HepG2 (cell line): ENCODE measurements around the gene SCAPER. TPM values are rescaled to one million over a fixed set of nuclear protein-coding genes. Genes with fewer than 3 reads are reported as not detected.
A peak's percentile ranks its signal among the peaks of the same experiment; 100 is the strongest.

Source experiments
- ARID2 ChIP-seq: sonication (generic); formaldehyde crosslinking; IDR thresholded peaks from 2 replicates; pipeline ENCODE4 v1.8.1; 2022; ENCODE audit warnings: mild to moderate bottlenecking, missing genetic modification reagents, borderline replicate concordance
- ETS1 ChIP-seq: sonication (generic); formaldehyde crosslinking; IDR thresholded peaks from 2 replicates; pipeline ENCODE4 v1.4.0; 2020; ENCODE audit warnings: missing genetic modification reagents
- GATA4 ChIP-seq: sonication (generic); IDR thresholded peaks from 2 replicates; pipeline ENCODE4 v1.6.1; 2016; ENCODE audit warnings: antibody characterized with exemption, low read depth, borderline replicate concordance
- HOXA3 ChIP-seq: sonication (generic); formaldehyde crosslinking; IDR thresholded peaks from 2 replicates; pipeline ENCODE4 v1.5.0; 2020; ENCODE audit warnings: missing genetic modification reagents
- MEIS1 ChIP-seq: sonication (generic); formaldehyde crosslinking; IDR thresholded peaks from 2 replicates; pipeline ENCODE4 v1.9.0; 2021; ENCODE audit warnings: mild to moderate bottlenecking, missing genetic modification reagents, moderate library complexity, borderline replicate concordance
- MXI1 ChIP-seq: IDR thresholded peaks from 3 replicates; pipeline ENCODE4 v1.6.1; 2012; ENCODE audit warnings: low read depth, low read length, inconsistent platforms, borderline replicate concordance
- POLR2G ChIP-seq: fragments of 200-400 bp; formaldehyde crosslinking; IDR thresholded peaks from 2 replicates; pipeline ENCODE4 v1.6.1; 2018; ENCODE audit warnings: mild to moderate bottlenecking, low read depth, low read length, moderate library complexity
- TIGD3 ChIP-seq: sonication (generic); formaldehyde crosslinking; IDR thresholded peaks from 2 replicates; pipeline ENCODE4 v1.5.1; 2020; ENCODE audit warnings: mild to moderate bottlenecking, missing genetic modification reagents, borderline replicate concordance
- UBTF ChIP-seq: sonication (generic); formaldehyde crosslinking; IDR thresholded peaks from 2 replicates; pipeline ENCODE4 v1.4.0; 2020; ENCODE audit warnings: mild to moderate bottlenecking, missing genetic modification reagents
- ZBTB8A ChIP-seq: sonication (generic); formaldehyde crosslinking; IDR thresholded peaks from 2 replicates; pipeline ENCODE4 v1.4.0; 2020; ENCODE audit warnings: mild to moderate bottlenecking, low read depth, missing genetic modification reagents, borderline replicate concordance
- ZKSCAN5 ChIP-seq: sonication (generic); formaldehyde crosslinking; IDR thresholded peaks from 2 replicates; pipeline ENCODE4 v1.5.1; 2020; ENCODE audit warnings: mild to moderate bottlenecking, missing genetic modification reagents
- ZNF749 ChIP-seq: sonication (generic); formaldehyde crosslinking; IDR thresholded peaks from 2 replicates; pipeline ENCODE4 v1.8.0; 2022; ENCODE audit warnings: mild to moderate bottlenecking, missing genetic modification reagents, moderate library complexity, borderline replicate concordance
- ZSCAN31 ChIP-seq: sonication (generic); formaldehyde crosslinking; IDR thresholded peaks from 2 replicates; pipeline ENCODE4 v1.5.0; 2020; ENCODE audit warnings: low read depth, mild to moderate bottlenecking, missing genetic modification reagents
- polyA plus RNA-seq, 8 experiments: library from polyadenylated mRNA; depleted of rRNA in 3 of 8; stranded (reverse) in 7 of 8; unstranded in 1 of 8; fragments of >200 nt; fragmentation: Illumina TruSeq in 4 of 8; extraction: Trizol in 4 of 8; gene quantifications; 2 replicates each; pipeline versions ENCODE4 v1.2.1 to v1.2.3, GENCODE V29; 2011 to 2016; ENCODE audit warnings: low read depth in 4 of 8, missing spikeins in 1 of 8, mixed read lengths in 1 of 8; ENCODE audit not compliant: insufficient read depth in 1 of 8
- total RNA-seq, 5 experiments: library from RNA; depleted of rRNA; stranded (reverse); fragments of >200 nt; fragmentation: Illumina TruSeq; extraction: Trizol; gene quantifications; 2 replicates each; pipeline ENCODE4 v1.2.3, GENCODE V29; 2016; ENCODE audit warnings: low read depth in 1 of 5
- TF ChIP-seq, protein P1 (sequence below): sonication (generic); formaldehyde crosslinking; IDR thresholded peaks from 2 replicates; pipeline ENCODE4 v1.5.1; 2020; ENCODE audit warnings: mild to moderate bottlenecking, missing genetic modification reagents
- TF ChIP-seq, protein P2 (sequence below): IDR thresholded peaks from 2 replicates; pipeline ENCODE4 v1.4.0; 2020; ENCODE audit warnings: mild to moderate bottlenecking, missing genetic modification reagents

SCAPER gene
- total and polyA plus RNA-seq, 2 of the 13 experiments (the other 11 are each of a cell fraction or from before 2014, with no cell fraction given) = 4.3 to 10.5 TPM

DNA sequence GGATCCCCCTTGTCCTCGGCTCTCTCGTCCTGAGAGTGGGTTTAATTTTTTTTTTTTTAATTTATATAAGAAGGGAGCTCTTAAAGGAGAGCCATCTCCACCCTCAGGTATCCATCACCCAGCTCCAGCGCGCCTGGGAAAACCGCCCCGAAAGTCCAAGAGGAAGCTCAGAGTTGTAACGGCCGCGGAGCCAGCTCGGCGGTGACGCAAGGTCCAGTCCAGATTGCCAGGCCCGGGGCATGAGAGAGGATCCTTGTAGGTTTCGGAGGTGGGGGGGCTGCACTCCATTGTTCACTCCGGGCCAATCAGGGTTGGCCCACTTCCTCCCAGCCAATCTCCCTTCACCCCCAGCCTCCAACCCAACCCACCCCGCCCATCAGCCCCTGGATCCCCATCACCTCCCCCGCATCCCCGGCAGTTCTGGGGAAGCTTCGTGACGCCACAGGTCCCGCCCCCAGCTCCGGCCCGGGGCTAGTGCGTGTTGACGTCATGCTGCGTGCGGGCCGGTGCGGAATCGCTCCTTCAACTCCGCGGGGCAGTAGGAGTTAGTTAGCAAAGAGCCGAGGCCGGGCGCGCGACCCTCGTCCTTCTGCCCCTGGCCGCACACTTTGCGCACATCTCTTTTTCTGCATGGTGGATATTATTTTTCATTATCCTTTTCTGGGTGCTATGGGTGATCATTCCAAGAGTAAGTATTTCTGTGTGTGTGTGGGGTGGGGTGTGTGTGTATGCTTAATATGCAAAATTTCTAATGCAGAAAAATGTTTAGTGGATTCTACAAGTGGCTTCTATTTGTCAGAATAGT, 568.7 kb downstream of the SCAPER start, which contains the start of gene ISL2 (continued):
- TF ChIP-seq ZBTB8A (CRISPR knock-in tag) (no peak), ARID2 (CRISPR knock-in tag) (no peak), POLR2G (peak; percentile 94), TIGD3 (CRISPR knock-in tag) (0 out of 2 replicates have a peak, but pooled peaks have one; percentile 39), MXI1 (peak; percentile 46; the same call in 1 of the 3 replicates), ETS1 (CRISPR knock-in tag) (no peak), UBTF (peak; percentile 65; the same call in 1 of the 2 replicates), ZKSCAN5 (0 out of 2 replicates have a peak, but pooled peaks have one; percentile 54), MEIS1 (CRISPR knock-in tag) (0 out of 2 replicates have a peak, but pooled peaks have one; percentile 25), GATA4 (peak; percentile 32; the same call in 1 of the 2 replicates), HOXA3 (CRISPR knock-in tag) (peak; percentile 96), ZSCAN31 (CRISPR knock-in tag) (no peak; the same call in 1 of the 2 replicates), ZNF749 (CRISPR knock-in tag) (no peak)
- TF ChIP-seq, protein P1, sequence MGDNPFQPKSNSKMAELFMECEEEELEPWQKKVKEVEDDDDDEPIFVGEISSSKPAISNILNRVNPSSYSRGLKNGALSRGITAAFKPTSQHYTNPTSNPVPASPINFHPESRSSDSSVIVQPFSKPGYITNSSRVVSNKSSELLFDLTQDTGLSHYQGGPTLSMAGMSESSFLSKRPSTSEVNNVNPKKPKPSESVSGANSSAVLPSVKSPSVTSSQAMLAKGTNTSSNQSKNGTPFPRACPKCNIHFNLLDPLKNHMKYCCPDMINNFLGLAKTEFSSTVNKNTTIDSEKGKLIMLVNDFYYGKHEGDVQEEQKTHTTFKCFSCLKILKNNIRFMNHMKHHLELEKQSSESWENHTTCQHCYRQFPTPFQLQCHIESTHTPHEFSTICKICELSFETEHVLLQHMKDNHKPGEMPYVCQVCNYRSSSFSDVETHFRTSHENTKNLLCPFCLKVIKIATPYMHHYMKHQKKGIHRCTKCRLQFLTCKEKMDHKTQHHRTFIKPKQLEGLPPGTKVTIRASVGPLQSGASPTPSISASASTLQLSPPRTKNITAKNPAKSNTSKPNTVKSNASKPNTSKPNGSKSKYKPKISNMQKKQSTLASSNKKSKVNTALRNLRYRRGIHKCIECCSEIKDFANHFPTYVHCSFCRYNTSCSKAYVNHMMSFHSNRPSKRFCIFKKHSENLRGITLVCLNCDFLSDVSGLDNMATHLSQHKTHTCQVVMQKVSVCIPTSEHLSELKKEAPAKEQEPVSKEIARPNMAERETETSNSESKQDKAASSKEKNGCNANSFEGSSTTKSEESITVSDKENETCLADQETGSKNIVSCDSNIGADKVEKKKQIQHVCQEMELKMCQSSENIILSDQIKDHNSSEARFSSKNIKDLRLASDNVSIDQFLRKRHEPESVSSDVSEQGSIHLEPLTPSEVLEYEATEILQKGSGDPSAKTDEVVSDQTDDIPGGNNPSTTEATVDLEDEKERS (CRISPR knock-in tag) = peak; percentile 79; the same call in 1 of the 2 replicates
- TF ChIP-seq, protein P2, sequence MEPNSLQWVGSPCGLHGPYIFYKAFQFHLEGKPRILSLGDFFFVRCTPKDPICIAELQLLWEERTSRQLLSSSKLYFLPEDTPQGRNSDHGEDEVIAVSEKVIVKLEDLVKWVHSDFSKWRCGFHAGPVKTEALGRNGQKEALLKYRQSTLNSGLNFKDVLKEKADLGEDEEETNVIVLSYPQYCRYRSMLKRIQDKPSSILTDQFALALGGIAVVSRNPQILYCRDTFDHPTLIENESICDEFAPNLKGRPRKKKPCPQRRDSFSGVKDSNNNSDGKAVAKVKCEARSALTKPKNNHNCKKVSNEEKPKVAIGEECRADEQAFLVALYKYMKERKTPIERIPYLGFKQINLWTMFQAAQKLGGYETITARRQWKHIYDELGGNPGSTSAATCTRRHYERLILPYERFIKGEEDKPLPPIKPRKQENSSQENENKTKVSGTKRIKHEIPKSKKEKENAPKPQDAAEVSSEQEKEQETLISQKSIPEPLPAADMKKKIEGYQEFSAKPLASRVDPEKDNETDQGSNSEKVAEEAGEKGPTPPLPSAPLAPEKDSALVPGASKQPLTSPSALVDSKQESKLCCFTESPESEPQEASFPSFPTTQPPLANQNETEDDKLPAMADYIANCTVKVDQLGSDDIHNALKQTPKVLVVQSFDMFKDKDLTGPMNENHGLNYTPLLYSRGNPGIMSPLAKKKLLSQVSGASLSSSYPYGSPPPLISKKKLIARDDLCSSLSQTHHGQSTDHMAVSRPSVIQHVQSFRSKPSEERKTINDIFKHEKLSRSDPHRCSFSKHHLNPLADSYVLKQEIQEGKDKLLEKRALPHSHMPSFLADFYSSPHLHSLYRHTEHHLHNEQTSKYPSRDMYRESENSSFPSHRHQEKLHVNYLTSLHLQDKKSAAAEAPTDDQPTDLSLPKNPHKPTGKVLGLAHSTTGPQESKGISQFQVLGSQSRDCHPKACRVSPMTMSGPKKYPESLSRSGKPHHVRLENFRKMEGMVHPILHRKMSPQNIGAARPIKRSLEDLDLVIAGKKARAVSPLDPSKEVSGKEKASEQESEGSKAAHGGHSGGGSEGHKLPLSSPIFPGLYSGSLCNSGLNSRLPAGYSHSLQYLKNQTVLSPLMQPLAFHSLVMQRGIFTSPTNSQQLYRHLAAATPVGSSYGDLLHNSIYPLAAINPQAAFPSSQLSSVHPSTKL (CRISPR knock-in tag) = peak; percentile 42
